Activated naive CD8-positive, alpha-beta T cell treated with anti-CD3 and anti-CD28 coated beads, Interleukin-2, amount 50 U/mL, for 16 hours (primary cell): ENCODE measurements around the gene MPIG6B.

Source experiments
- DNase-seq: peaks from one replicate; pipeline ENCODE4 v3.0.0-alpha.2; 2020; ENCODE audit warnings: low read depth, low spot score

MPIG6B gene, protein sequence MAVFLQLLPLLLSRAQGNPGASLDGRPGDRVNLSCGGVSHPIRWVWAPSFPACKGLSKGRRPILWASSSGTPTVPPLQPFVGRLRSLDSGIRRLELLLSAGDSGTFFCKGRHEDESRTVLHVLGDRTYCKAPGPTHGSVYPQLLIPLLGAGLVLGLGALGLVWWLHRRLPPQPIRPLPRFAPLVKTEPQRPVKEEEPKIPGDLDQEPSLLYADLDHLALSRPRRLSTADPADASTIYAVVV

DNA sequence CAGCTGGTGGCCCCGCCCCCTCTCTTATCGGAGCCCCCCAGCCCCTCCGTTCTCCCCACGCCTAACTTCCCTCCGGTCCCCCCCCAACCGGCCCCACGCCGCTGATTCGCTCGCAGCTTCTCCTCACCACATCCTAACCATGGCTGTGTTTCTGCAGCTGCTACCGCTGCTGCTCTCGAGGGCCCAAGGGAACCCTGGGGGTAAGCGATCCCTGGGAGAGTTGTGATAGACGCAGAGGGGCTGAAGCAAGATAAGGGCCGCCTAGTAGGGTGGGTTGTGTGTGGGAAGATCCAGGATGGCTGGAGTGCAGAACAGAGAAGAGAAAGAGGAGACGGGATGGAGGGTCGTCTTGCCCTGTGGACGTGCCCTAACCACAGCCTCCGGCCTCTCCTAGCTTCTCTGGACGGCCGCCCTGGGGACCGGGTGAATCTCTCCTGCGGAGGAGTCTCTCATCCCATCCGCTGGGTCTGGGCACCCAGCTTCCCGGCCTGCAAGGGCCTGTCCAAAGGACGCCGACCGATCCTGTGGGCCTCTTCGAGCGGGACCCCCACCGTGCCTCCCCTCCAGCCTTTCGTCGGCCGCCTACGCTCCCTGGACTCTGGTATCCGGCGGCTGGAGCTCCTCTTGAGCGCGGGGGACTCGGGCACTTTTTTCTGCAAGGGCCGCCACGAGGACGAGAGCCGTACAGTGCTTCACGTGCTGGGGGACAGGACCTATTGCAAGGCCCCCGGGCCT, at the start of gene MPIG6B:
MPIG6B (plus strand) TSS at position 129 of the 735 bp plus-strand sequence; CDS start at position 140, 11 bp downstream.
- no peak for DNase-seq

DNA sequence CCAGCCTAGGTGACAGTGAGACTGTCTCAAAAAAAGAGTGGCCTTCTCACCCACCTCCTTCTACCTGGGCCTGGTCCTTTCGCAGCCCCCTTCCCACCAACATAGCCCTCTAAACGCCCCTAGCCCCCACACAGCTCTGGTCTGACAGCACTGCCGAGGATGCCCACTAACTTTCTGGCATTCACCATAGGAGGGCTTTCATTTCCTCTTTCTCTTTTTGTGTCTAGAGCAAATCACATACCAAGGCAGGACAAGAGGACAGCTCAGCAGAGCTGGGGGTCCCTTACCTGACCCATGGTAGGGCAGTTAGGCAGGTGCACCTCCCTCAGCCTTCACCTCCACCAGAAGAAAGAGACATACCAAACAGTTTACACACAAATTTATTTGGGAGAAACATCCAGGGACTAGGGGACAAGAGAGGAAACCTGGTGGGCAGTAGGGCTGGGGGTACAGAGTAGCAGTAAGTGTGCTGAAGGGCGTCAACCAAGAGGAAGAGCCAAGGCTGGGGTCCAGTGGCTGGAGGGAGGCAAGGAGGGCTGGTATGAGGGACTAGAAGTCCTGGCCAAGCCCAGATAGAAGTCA, 46.8 kb upstream of the MPIG6B start:
- DNase-seq: no peak

DNA sequence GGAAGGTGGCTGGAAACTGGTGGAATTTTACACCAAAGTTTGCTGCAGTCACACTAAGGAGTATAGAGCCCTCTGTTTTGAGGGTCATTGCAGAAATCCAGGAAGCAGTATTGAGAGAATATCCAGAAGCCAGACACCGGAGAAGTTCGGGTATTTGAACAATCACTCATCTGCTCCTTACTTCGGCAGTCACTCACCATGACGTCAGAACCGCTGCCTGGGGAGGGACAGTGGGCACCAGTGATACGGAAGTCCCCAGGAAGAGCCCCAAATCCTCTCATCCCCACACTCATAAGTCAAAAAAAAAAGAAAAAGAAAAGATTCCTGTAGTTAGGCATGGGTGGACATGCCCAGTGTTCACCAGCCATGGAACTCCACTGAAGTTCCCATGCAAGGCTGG, 46.3 kb upstream of the MPIG6B start:
- DNase-seq: no peak

DNA sequence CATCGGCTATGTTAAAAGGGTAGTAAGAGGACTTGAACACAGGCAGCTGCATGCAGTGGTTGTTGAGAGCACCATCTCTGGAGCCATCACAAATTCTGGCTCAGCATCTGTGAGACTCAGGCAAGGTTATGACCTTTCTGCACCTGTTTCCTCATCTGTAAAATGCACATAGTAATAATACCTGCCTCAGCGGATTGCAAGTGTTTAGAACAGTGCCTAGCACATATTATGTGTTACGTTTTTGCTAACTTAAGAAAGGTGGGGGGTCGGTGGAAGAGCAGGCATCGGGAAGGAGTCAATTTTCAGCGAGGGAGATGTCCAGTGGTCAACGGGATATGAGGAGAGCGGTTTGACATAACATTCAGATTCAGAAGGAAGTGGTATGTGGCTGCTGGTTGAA, 45.2 kb upstream of the MPIG6B start:
- DNase-seq: no peak

DNA sequence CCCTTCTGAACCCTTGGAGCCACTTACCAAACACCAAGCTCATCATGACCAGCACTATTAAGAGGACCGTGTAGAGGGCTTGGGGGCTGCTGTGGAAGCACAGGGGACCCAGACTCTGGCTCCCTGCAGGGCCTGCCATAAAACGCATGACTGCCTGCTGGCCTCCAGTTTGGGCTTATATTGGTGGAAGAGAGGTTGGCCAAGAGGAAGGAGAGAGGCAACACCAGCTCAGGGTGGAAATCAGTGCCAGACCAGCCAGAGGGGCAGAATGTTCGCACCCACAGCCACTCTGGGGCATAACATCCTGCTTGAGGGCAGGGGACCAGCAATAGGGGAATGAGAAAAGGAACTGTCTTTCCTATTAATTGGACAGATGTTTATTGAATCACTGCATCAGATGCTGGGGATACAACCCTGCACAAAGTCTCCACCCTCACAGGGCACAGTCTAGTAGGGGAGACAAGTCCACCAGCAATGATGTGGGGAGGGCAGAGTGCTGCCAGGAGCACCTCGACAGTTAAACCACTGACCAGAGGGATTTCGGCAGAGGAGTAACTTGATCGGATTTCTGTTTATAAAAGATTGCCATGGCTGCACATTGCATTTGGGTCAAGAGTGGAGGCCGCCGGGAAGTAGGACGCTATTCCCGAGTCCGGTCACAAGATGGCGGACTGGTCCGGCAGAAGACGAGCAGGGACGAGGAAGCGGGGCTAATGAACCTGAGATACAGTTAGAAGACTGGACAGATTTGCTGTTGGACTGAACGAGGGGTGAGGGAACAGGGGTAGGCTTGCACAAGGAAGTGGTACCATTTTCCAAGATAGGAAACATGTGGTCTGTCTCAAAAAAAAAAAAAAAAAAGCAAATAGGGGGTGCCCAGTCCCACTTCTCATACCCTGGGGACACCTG, 42.7 kb upstream of the MPIG6B start, which contains the start of gene LY6G5C:
LY6G5C (minus strand) TSS at position 842 of the 909 bp plus-strand sequence; CDS start at position 148, 694 bp downstream.
- DNase-seq: peak; percentile 27

DNA sequence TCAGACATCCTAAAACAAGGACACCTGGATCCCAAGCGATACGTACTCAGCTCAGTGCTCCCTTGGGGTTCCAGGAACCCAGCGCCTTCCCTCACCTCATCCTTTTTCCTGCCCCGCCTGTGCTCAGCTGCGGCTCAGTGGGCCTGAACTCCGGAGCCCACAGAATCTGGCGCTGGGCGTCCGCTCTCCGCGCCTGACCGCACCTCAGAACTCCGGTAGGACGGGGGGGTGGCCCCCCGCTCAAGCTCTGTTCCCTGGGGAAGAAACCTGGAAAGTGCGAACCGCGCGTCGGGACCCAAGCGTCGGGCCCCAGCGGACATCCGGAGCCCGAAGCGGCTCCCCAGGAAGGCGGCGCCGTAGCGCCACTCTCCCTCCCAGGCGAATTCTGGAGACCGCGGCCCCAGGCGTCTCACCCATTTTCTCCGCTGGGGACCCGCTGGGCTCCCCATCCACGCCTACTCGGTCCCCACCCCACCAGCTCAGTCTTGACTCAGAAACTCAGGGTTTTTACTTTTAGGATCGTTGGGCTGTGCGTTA, 42.0 kb upstream of the MPIG6B start:
- no peak for DNase-seq

DNA sequence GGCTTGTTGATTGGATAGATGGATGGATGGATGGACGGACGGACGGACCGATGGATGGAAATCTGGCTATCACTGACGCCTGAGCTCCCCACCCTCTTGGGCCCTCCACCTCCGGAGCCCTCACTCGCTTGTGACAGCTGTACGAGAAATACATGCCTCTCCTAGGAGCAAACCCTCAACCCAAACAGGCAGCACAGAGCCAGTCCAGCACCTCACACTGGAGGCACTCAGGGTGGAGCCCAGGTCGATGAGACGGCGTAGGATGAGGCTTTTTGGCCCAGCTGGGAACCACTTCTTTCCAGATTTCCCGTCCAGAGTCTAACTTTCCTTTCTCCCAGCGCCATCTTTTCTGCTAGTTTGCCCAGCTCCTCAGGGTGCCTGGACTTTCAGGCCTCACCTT, 39.6 kb upstream of the MPIG6B start:
- no peak for DNase-seq

DNA sequence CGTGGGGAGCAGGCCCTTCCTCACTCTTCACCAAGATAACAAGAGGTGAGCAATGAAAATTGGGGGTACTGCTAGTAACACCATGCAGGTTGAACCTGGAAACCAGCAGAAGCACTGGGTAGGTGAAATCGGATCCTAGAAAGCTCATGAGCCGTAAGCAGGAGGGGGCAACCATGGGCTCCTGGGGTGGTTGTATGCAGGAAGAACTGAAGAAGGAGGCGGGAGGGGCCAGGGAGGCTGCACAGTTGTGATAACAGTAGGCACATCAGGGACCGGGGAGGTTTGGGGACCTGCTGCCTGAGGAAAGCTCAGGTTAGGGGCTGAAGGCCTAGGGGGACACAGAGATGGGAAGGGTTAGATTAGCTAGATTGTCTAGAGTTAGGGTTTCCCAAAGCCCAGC, 36.7 kb upstream of the MPIG6B start:
- DNase-seq: no peak

DNA sequence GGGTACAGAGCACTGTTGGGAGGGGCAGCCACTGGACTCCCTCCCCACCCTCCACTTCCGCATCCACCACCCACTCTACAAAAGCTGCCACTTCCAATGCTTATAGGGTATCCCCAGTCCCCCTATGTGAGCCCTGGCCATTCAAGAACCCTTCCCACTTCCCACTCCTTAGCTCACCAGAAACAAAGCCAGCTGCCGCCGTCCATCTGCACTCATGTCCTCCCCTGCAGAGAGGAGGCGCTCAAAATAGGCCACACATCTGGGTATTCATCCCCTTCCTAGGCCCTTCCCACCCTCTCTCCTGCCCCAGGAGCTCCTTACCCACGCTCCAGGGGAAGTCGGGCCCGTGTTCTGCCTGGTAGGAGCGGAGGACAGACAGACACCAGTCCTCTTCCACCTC, 35.9 kb upstream of the MPIG6B start:
- DNase-seq: no peak

DNA sequence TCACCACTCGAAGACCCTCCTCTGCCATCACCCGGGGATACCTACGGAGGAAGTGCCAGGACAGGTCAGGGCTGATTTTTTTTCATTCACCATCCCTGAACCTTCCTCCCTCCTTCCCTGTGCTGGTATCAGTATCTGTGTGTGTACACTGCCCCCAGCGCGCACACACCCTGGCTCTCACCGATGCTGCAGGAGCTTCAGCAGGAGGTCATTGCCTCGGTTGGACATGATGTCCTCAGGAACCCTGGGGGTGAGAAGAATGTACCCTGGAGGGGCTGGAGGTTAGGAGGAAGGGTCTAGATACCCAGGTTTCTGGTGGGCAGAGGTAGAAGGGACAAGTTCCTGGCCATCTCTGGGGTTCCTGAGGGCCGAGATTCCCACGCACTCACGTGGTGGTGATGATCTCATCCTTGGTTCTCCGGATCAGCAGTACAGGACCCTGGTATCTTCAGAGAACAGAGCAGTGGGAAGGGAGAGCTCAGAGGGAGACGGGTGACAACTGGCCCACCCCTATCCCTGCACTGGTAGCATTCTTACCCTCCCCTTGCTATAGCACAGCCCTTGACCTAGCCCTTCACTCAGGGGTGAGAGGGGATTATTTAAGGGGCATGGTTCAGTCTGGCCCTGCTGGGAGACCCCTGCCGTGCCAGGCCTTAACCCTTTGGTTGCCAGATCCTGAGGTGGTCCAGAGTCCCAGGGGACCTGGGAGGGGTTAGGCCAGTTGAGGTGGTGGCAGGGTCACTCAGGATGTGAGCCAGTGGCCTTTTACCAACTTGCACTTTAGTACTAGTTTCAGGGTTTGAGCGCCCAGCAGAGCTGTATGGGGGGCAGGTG, 35.1 kb upstream of the MPIG6B start:
- no peak for DNase-seq

DNA sequence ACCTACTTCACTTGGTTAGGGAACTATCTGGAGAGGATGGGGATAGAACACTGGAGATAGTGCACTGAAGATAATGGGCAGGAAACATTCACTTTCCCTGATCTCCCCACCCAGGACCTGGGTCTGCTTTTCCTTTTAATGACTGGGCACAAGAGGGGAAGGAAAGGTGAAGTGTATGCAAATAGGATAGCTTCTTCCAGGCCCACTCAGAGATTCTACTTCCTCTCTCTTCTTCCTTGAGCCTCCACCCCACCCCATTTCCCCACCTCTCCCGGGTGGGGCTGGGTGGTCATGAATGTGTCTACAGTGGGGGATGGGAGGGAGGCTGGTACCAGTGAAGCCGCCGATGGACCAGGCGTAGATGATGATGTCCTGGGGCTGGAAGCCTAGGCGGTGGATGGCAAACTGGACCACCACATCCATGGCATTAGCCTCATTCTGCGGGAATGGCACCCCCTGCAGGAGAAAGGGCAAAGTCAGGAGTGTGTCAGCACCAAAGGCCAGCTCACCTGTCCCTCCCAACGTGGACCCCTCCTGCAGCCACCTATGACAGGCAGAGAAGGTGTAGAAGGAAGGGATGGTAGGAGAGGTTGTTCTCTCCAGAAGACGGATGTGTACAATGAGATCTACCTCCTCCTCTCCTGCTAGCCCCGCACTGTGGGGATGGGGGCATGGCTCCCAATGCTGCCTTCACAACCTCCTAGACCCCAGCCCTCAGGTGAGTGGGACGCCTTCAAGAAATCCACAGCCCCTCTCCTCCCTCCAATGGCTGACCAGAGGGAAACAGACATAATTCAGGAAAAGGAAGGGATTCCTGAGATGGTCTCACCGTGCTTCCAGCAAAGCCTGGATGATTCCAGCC, 33.7 kb upstream of the MPIG6B start:
- no peak for DNase-seq

DNA sequence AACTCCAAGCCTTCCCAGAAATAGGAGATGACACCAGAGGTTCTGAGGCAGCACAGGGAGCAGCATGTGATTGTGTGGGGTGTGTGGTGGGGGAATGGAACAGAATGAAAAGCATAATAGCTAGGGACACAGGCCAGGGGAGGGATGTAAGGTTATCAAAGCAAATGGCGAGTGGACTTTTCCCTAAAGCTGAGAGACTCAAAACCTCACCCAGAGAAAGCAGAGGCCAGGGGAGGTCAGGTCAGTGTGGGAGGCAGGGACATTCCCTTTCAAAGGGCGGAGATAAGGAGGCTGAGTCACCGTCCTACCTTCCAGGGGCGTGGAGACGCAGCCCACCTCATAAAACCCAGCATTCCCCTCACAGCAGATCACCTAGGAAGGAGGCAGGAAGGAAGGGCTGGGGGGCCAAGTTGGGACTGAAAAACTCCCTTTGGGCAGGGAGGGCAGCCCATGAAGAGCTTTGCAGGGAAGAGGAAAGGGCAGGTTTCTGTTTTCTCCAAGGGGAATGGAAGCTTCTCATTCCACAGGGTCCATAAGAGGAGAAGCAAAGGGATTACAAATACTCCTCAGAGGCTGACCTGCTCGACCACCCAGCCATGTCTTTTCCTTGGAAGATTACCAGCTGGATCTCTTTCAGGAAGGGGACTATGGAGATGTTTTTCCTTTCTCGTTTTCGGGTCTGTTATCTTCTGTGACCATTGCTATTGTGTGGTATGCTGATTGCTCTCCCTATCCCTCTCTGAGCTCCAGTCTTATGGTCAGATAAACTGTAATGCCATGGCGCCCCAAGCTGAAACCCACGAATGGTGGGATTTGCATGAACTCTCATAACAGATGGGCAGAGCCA, 32.7 kb upstream of the MPIG6B start:
- DNase-seq: no peak

DNA sequence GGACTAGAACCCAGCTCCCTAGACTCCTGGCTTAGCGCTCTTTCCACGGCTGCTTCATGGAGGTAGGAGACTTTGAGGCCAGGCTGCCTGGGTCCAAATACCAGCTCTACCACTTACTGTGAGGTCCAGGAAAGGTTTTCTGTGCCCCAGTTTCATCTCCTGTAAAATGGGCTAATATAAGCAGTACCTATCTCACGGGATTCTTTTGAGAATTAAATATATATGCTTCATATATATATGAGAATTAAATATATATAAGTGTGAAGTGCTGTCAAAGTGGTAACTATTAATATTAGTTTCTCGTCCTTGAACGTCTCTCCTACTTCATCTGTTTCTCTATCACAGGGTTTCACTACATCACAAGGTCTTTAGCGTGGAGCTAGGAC, 32.1 kb upstream of the MPIG6B start:
- DNase-seq: no peak

DNA sequence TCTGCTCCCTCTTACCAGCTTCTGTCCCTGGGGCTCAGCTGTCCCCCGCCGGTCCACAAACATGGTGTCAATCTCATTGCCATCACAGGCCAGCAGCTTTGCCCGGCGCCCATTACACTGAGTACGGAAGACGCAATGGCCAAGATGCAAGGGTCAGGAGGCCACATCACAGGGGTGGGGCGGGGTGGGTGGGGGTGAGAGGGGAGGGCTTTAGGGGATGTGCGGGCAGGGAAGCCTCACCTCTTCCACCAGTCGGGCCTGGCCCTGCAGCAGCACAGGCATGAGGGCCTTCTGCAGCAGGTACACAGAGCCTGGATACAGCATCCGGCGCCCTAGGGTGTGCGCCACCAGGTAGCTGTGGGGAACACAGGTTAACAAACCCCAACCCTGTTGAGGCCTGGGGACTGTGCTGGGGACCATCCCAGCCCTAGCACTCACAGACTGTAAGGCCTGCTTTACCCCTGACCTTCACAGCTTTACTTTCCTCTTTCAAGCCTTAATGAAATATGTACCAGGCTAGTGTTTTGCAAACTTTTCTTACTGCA, 31.5 kb upstream of the MPIG6B start:
- no peak for DNase-seq

DNA sequence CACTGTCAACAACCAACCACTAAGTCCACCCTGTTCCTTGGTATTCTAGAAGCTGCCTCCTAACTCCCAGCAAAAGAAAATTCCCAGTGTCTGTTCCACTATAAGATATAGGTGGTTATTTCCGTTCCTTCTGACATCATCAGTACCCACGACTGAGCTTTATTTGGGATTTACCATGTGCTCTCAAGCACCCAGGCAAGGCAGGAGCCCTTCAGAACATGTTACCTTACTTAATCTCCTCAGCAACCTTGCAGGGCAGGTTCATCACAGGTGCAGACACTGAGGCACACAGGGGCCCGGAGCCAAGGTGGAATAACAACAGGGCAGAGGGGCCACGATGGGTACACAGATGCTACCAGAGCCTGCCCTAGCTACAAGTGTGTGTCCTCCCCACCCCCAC, 30.8 kb upstream of the MPIG6B start:
- DNase-seq: no peak

DNA sequence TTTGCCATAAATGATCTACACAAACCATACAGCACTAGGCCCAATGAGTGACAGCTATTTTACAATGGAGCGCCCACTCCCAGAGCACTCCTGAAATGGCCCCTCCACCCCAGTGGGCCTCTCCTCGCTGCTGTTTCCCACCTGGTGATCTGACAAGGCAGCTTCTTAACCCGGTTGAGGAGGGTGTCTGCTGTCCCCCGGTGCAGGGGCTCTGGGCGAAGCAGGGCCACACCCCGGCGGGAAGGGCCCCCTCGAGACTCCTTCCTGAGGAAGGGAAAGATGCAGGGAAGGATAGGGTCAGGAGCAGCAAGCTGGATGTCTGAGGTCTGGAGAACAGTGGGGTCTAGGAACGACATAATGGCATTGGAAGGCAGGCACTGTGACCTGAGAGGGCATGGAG, 30.3 kb upstream of the MPIG6B start:
- DNase-seq: no peak

DNA sequence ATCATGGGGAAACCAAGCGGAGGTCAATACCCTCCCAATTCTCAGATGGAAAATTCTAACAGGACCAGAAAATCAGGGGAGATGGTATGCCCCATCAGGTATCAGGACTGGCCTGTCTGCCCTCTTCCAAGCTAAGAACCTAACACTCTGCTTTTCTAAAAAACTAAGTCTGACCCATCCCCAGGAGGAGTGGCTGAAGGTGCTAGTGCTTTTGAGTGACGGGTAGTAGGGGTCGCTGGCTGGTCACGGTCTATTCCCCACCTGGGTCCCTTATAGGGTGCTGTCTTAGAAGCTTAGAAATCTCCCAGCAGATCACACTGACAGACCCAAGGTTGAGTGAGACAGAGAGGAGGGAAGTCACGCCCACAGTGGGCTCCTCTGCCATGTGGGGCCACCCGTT, 29.6 kb upstream of the MPIG6B start:
- DNase-seq: no peak

DNA sequence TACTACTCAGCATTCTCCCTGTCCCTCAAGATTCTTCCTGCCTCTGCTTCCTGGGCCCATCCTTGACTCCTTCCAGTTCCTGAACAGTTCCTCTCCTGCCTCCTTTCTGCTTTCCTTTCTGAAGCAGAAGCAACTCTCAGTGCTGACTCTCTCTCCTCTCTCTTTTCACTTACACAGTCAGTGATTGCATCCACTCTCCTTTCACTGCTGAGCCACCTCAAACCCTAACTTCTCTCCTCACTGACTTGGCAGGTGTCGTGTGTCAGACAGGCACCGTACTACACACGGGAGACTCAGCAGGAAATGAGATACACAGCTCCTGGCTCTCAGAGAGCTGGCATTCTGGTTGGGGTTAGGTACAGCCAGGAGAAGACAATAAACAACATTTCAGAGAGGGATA, 25.6 kb upstream of the MPIG6B start:
- DNase-seq: no peak
